HL-60 (cell line): ENCODE data around the gene LAG3.
A peak's percentile ranks its signal among the peaks of the same experiment; 100 is the strongest.

ENCODE experiments used
- DNase-seq, 2 experiments: peaks; one replicate each; pipeline ENCODE4 v3.0.0-alpha.2; 2010 to 2020; ENCODE audit warnings: low read depth in 1 of 2, low spot score in 1 of 2
- H3K27ac ChIP-seq: fragments of 250-450 bp; sonication (Bioruptor Pico); replicated peaks from 2 replicates; pipeline ENCODE4 v1.5.1; 2020; ENCODE audit warnings: mild to moderate bottlenecking, moderate library complexity
- H3K27me3 ChIP-seq: fragments of 250-450 bp; sonication (Bioruptor Pico); 2 replicates; pipeline ENCODE4 v1.5.1; 2021; ENCODE audit warnings: mild to moderate bottlenecking, moderate library complexity; ENCODE audit not compliant: insufficient read depth, poor library complexity, severe bottlenecking
- H3K4me3 ChIP-seq: replicated peaks from 2 replicates; pipeline ENCODE4 v1.5.1; 2011; ENCODE audit warnings: mild to moderate bottlenecking, control low read depth, low read length; ENCODE audit not compliant: insufficient read depth
- GABPA ChIP-seq: IDR thresholded peaks from 2 replicates; pipeline ENCODE4 v1.6.1; 2012; ENCODE audit warnings: low read depth
- POLR2AphosphoS5 ChIP-seq: IDR thresholded peaks from 2 replicates; pipeline ENCODE4 v1.6.1; 2012; ENCODE audit warnings: low read depth
- SPI1 ChIP-seq: IDR thresholded peaks from 2 replicates; pipeline ENCODE4 v1.6.1; 2012; ENCODE audit warnings: low read depth, mild to moderate bottlenecking, borderline replicate concordance
- TF ChIP-seq, protein P1 (sequence below): IDR thresholded peaks from 2 replicates; pipeline ENCODE4 v1.6.1; 2012; ENCODE audit warnings: low read depth; ENCODE audit not compliant: insufficient replicate concordance
- TF ChIP-seq, protein P2 (sequence below): IDR thresholded peaks from one replicate; pipeline ENCODE4 v1.5.1; 2011; ENCODE audit warnings: low read length, control low read depth, inconsistent platforms; ENCODE audit not compliant: insufficient read depth

The LAG3 gene

DNA sequence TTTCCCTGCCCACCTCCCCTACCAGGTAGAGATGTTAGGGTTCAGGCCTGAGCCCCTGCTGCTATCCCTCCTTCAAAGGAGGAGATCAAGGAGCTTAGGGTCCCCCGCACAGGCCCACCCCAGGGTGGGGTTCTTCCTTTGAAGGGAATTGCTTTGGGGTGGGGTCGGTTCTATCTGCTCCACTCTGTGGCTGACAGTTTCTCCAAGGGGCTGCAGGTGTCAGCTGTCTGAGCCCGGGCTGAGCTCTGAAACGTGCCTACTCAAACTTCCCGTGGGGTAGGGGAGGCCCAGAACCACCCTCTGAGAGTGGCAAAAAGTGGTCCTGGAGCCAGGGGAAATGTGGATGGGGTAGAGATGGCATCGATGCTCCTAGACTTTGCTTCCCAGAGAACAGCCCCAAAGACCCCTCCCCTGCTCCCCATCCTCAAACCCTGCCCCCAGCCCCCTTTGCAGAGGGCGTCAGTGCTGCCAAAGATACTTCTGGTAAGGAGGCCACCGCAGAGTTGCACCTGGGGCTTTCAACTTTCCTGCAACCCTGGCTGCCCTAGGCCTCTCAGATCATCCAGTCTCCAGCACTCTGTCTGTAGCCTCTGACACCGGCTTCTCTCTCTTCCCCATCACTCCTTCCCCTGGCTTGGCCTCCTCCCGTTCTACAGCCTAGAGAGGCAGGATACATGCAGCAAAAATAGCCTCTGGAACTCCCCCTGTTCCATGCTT lies 10.7 kb downstream of the LAG3 start:
- DNase-seq: no peak
- TF ChIP-seq GABPA (no peak), SPI1 (no peak), POLR2AphosphoS5 (no peak)
- TF ChIP-seq, protein P1, sequence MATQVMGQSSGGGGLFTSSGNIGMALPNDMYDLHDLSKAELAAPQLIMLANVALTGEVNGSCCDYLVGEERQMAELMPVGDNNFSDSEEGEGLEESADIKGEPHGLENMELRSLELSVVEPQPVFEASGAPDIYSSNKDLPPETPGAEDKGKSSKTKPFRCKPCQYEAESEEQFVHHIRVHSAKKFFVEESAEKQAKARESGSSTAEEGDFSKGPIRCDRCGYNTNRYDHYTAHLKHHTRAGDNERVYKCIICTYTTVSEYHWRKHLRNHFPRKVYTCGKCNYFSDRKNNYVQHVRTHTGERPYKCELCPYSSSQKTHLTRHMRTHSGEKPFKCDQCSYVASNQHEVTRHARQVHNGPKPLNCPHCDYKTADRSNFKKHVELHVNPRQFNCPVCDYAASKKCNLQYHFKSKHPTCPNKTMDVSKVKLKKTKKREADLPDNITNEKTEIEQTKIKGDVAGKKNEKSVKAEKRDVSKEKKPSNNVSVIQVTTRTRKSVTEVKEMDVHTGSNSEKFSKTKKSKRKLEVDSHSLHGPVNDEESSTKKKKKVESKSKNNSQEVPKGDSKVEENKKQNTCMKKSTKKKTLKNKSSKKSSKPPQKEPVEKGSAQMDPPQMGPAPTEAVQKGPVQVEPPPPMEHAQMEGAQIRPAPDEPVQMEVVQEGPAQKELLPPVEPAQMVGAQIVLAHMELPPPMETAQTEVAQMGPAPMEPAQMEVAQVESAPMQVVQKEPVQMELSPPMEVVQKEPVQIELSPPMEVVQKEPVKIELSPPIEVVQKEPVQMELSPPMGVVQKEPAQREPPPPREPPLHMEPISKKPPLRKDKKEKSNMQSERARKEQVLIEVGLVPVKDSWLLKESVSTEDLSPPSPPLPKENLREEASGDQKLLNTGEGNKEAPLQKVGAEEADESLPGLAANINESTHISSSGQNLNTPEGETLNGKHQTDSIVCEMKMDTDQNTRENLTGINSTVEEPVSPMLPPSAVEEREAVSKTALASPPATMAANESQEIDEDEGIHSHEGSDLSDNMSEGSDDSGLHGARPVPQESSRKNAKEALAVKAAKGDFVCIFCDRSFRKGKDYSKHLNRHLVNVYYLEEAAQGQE: no peak
- TF ChIP-seq, protein P2, sequence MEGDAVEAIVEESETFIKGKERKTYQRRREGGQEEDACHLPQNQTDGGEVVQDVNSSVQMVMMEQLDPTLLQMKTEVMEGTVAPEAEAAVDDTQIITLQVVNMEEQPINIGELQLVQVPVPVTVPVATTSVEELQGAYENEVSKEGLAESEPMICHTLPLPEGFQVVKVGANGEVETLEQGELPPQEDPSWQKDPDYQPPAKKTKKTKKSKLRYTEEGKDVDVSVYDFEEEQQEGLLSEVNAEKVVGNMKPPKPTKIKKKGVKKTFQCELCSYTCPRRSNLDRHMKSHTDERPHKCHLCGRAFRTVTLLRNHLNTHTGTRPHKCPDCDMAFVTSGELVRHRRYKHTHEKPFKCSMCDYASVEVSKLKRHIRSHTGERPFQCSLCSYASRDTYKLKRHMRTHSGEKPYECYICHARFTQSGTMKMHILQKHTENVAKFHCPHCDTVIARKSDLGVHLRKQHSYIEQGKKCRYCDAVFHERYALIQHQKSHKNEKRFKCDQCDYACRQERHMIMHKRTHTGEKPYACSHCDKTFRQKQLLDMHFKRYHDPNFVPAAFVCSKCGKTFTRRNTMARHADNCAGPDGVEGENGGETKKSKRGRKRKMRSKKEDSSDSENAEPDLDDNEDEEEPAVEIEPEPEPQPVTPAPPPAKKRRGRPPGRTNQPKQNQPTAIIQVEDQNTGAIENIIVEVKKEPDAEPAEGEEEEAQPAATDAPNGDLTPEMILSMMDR: no peak
- Histone ChIP-seq H3K4me3 (no peak overlapping the region), H3K27me3 (no peaks in the 10 kb centered on the region), H3K27ac (no peak overlapping the region)

DNA sequence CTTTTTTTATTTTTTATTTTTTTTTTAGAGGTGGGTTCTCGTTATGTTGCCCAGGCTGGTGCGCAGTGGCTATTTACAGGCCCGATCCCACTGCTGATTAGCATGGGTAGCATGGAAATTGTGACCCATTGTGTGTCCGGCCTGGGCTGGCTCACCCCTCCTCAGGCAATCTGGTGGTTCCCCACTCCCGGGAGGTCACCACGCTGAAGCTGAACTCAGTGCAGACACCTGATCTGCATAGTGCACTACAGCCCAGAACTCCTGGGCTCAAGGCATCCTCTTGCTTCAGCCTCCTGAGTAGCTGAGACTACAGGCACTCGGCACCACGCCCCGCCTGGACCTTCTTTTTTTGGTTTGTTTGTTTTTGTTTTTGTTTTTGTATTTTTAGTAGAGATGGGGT lies 11.5 kb downstream of the LAG3 start:
- Histone ChIP-seq H3K27me3 (no peaks in the 10 kb centered on the region), H3K4me3 (no peak overlapping the region), H3K27ac (no peak overlapping the region)
- TF ChIP-seq, protein P2: no peak
- TF ChIP-seq, protein P1: no peak
- no peak for TF ChIP-seq POLR2AphosphoS5
- TF ChIP-seq GABPA: no peak
- no peak for TF ChIP-seq SPI1
- DNase-seq: no peak

DNA sequence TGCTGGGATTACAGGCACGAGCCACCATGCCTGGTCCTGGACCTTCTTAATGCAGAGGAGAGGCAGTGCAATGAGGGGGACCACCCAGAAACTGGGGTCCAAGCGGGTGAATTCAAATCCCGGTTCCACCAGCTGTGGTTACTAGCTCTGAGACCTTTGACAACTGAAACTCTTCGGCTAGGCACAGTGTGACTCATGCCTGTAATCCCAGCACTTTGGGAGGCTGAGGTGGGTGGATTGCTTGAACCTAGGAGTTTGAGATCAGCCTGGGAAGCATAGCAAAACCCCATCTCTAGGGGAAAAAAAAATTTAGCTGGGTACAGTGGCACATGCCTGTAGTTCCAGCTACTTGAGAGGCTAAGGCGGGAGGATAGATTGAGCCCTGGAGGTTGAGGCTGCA lies 12.0 kb downstream of the LAG3 start:
- Histone ChIP-seq H3K27me3 (no peaks in the 10 kb centered on the region), H3K27ac (peak overlapping the region; percentile 26), H3K4me3 (no peak overlapping the region)
- no peak for TF ChIP-seq SPI1
- TF ChIP-seq, protein P2: no peak
- TF ChIP-seq, protein P1: no peak
- TF ChIP-seq POLR2AphosphoS5: no peak
- no peak for TF ChIP-seq GABPA
- no peak for DNase-seq
